Stimulated activated CD8-positive, alpha-beta memory T cell treated with anti-CD3 and anti-CD28 coated beads, Interleukin-7, amount 100 ng/mL, for 24 hours (primary cell): ENCODE measurements around the gene TMEM91.
A peak's percentile ranks its signal among the peaks of the same experiment; 100 is the strongest.
"Not testable (repeated sequence)": the region's sequence is repeated elsewhere in the genome, so short reads cannot be mapped to it uniquely, and the experiment has no call there.

ENCODE experiments used
- DNase-seq: peaks from one replicate; pipeline ENCODE4 v3.0.0-alpha.2; 2020; ENCODE audit warnings: low read depth

TMEM91 gene

GRCh38 chr19:41376241-41376997 is at the start of gene TMEM91:
Gene TMEM91 (plus strand): TSS chr19:41376533. CDS start chr19:41378310, 1,777 bp downstream.
- no peak for DNase-seq

- DNase-seq, result no peak
Observed at GRCh38 chr19:41327076-41327575, 49.2 kb upstream of the TMEM91 start.

- peak; percentile 76 for DNase-seq
Observed at GRCh38 chr19:41327576-41328156, 48.7 kb upstream of the TMEM91 start.

GRCh38 chr19:41328157-41328841 is 48.0 kb upstream of the TMEM91 start:
- DNase-seq, result no peak

GRCh38 chr19:41328842-41329225 is 47.5 kb upstream of the TMEM91 start:
- DNase-seq, result no peak

- no peak for DNase-seq
Observed at GRCh38 chr19:41330481-41330880, 45.9 kb upstream of the TMEM91 start.

- DNase-seq, result no peak
Observed at GRCh38 chr19:41330946-41331678, 45.2 kb upstream of the TMEM91 start.

GRCh38 chr19:41332000-41332399 is 44.3 kb upstream of the TMEM91 start:
- no peak for DNase-seq

GRCh38 chr19:41332468-41332867 is 43.9 kb upstream of the TMEM91 start:
- no peak for DNase-seq

- DNase-seq, result no peak
Observed at GRCh38 chr19:41334793-41335192, 41.5 kb upstream of the TMEM91 start.

- DNase-seq, result no peak
Observed at GRCh38 chr19:41335467-41335866, 40.9 kb upstream of the TMEM91 start.

- no peak for DNase-seq
Observed at GRCh38 chr19:41339936-41340335, 36.4 kb upstream of the TMEM91 start.

GRCh38 chr19:41341669-41342490 is 34.5 kb upstream of the TMEM91 start:
- no peak for DNase-seq

GRCh38 chr19:41344162-41344561 is 32.2 kb upstream of the TMEM91 start:
- DNase-seq, result no peak

GRCh38 chr19:41346916-41347315 is 29.4 kb upstream of the TMEM91 start:
- DNase-seq, result not testable (repeated sequence)

GRCh38 chr19:41350735-41351338 is 25.5 kb upstream of the TMEM91 start:
- DNase-seq, result no peak

GRCh38 chr19:41351339-41352245 is 24.7 kb upstream of the TMEM91 start:
- DNase-seq, result peak; percentile 70

GRCh38 chr19:41352279-41352608 is 24.1 kb upstream of the TMEM91 start:
- DNase-seq, result no peak

- peak; percentile 59 for DNase-seq
Observed at GRCh38 chr19:41352609-41353465, 23.5 kb upstream of the TMEM91 start.
